GM19324 (cell line): ENCODE results near the gene PPP2R2C.

Source experiments
- ATAC-seq: cut with Tn5 transposase; IDR thresholded peaks from one replicate; pipeline ENCODE4 v1.9.1; 2021; ENCODE audit warnings: mild to moderate bottlenecking, moderate library complexity; ENCODE audit not compliant: unreplicated experiment, low FRiP score

The PPP2R2C gene

DNA sequence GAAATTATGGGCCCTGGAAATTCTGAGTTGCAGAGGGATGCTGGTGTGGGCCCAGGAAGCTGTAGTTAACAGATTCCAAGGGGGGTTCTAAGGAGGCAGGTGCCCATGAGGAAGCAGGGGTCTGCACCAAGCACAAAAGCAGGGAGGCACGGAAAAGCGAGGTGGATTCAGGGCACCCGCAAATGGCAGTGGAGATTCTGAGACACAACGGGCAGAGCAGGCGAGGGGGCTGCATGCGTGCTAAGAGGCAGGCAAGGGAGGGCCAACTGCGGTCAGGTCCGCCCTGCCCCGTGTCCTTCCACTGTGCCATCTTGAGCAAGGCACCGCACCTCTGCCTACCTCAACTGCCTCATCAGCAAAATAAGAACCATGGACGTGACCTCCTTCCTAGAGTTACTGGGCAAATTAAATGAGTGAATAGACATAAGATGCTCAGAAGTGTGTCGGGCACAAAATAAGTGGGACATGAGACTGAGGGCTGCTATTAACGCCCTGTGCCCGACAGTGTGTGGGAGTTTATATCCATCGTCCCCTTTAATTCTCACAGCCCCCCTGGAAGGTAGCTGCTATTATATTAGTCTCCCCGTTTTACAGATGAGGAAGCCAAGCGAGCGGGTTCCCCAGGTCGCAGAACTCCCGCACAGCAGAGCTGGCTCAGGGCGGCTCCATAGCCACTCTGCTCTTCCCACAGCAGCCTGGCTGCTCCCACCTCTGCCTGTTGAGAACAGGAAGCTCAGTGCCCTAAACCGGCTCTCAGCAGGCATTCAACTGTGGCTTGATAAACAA lies 67.6 kb downstream of the PPP2R2C start:
- ATAC-seq = no peak

GRCh38 chr4:6403400-6403685 lies 69.1 kb downstream of the PPP2R2C start:
- ATAC-seq = no peak

- ATAC-seq = no peak
Measured at GRCh38 chr4:6402566-6403399, 69.6 kb downstream of the PPP2R2C start.

DNA sequence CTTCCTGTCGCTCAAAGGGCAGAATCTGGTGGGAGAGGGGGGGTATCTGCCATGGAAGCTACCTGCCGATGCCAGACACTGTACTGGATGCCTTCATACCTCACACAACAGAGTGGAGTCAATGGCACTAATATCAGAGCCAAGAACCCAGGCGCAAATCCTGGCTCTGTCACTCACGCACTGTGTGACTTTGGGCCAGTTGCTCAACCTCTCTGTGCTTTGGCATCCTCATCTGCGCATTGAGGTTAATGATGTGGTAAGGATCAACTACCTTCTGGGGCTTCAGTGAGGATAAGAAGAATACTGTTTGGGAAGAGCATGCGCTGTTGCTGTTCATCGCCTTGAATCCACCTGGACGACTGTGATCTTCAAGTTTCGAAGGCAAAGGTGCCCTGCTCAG lies 70.6 kb downstream of the PPP2R2C start:
- no peak for ATAC-seq

GRCh38 chr4:6396696-6397236 lies 75.6 kb downstream of the PPP2R2C start:
- ATAC-seq = no peak

DNA sequence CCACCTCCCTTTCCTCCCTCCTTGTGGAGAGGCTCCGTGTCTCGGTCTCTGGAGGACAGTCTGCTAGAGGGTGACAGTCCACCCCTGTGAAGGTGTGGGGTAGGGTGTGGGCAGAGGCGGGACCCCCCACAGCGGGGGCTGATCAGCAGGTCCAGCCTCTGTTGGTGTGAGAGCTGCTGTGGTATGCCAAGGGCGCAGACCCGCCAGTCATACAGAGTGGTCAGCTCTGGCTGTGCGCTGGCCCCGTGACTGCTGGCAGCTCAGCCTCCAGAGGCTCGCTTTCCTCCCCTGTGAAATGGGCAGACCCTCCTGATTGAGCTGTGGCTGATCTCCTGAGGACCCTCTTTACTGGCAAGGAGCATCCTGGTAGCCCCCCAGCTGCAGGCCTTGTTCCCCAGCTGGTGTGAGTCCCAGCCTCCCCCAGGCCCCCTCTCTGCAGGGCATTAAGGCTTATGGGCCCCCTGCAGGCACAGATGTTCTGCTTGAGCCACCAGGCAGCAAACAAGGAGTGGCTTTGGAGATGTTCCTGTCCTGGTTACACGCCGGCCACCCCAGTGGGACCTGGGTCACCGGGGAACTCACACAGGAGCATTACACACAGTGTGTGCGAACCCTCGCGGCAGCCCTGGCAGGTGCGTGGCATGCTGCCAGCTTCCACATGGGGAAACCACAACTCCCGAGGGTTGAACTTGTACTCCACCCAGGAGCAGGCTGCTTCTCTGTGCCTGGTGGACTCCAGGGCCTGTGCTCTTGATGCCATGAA lies 76.8 kb downstream of the PPP2R2C start:
- no peak for ATAC-seq

DNA sequence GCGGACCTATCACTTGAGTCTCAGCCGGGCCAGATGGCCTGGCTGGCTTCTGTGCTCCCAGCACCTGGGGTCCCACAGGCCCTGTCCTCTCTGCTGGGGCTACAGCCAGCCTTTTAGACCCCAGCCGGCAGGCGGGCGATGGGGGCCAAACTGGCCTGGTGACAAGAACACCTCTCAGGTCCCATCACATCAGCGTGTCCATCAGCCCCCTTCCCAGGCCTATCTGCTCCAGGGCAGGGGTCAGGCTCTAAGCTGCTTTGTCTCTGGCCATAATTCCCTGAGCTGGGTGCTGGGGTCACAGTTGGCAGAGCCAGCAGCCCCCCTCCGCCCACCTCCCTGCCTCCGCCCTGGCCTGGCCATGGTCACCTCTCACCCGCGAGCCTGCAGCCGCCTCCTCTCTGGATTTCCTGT lies 77.7 kb downstream of the PPP2R2C start:
- ATAC-seq = no peak

DNA sequence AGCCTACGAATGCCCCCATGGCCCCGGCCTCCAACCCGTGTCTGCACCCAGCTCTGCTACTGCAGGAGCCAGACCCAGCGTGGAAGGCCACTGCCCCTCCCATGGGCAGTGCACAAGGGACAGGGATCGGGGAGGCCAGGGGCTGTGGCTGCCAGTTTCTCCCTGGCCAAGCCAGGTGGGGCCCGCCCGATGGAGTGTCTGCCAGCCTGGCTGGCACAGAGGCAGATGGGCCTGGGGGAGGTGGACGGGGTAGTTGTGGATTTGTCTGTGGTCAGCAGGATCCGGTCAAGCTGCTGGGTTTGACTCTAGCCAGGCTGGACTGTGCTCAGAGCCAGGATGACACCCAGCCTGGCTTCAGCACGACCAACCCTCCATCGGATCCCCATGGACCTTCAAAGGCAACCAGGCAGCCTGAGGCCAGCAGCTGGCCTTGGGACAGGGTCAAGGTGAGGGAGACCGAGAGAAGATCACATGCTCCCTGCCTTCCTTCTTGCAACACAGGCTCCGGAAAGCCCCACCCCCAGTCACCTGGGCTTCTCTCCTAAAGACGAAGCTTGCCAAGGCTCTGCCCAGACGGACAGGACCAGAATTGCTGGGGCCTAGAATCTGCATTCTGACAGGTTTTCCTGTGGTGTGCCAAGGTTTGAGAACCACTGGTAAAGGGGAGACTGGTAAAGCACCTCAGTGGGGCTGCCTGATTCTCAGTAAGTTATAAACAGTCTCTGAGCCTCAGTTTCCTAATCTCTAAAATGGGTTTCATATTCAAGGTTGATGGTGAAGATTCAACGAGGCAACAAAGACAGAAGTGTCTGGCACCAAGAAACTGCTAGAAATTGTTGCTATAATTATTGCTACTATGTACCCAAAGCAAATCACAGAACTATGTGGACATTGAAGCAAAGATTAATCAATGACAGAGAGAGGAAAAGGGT lies 78.6 kb downstream of the PPP2R2C start:
- no peak for ATAC-seq

DNA sequence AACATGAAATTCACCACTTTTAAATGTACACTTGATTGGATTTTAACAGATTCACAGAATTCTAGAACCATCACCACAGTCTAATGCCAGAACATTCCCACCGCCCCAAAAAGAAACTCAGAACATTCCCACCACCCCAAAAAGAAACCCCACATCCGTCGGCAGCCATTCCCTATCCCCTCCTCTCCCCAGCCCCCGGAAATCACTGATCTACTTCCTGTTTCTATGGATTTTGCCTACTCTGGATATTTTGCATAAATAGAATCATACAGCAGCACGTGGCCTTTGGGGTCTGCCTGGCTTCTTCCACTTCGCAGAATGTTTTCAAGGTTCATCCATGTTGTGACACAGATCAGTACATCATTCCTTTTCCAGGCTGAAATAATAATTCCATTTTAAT lies 79.3 kb downstream of the PPP2R2C start:
- no peak for ATAC-seq

DNA sequence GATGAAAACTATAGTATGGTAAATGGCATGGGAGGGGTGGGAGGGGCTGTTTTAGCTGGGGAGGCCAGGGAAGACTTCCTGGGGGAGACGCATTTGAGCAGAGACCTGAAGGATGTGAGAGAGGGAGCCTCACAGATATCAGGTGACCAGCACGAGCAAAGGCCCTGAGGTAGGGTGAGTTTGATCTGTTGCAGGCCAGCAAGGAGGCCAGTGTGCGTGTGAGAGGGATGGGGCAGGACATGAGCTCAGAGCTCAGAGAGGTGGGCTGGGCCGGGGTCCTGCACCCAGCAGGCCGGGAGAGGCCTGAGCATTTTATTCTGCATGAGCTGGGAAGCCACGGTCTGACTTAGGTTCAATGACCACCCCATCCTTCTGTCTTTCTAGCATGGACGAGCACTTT lies 80.0 kb downstream of the PPP2R2C start:
- ATAC-seq = no peak

- no peak for ATAC-seq
Measured at GRCh38 chr4:6391852-6392188, 80.6 kb downstream of the PPP2R2C start.

DNA sequence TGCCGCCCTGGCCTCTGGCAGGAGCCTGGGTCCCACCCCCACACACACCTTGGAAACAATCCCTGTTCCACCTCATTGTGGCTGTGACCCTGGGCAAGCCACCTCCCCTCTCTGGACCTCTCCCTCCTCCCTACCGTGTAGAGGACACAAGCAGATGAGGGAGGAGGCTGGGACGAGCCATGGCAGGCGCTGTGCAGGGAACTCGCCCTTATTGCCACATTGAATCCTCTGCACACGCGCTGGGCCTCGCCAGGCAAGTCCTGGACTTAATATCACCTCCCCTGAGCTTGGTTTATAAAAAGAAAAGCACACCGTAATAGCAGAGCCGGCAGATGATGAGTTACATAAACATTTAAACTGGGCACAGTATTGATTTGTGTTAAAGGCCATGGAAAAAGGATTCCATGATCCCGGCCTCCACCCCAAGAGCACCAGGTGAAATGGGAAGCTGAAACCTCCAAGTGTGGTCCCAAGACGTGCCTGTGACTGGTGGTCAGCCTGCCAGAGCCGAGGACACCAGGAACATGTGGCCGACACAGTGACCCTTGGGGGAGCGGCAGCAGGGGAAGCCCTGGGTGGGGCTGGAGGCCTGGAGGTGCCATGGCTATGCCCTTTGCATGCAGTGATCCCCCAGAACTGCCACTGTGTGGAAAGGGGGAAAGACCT lies 81.1 kb downstream of the PPP2R2C start:
- ATAC-seq = no peak

GRCh38 chr4:6390356-6390755 lies 82.1 kb downstream of the PPP2R2C start:
- no peak for ATAC-seq

- no peak for ATAC-seq
Measured at GRCh38 chr4:6389142-6389825, 83.1 kb downstream of the PPP2R2C start.

DNA sequence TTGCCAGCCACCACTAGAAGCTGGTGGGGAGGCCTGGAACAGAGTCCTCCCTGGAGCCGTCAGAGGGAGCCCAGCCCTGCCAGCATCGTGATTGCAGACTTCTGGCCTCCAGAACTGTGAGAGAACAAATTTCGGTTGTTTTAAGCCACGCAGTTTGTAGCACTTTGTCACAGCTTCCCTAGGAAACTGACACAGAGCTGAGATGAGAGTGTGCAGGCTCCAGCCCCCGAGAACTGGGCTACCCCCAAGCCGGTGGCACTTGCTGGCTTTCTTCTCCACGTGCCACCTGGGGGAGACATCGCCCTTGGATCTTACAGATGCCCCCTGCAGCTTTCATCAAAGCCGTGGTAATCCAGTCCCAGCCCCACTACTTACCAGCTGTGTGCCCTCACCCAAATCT lies 83.7 kb downstream of the PPP2R2C start:
- ATAC-seq = no peak

- no peak for ATAC-seq
Measured at GRCh38 chr4:6387946-6388345, 84.5 kb downstream of the PPP2R2C start.

GRCh38 chr4:6386091-6386490 lies 86.3 kb downstream of the PPP2R2C start:
- ATAC-seq = no peak

- ATAC-seq = no peak
Measured at GRCh38 chr4:6385288-6385687, 87.1 kb downstream of the PPP2R2C start.

DNA sequence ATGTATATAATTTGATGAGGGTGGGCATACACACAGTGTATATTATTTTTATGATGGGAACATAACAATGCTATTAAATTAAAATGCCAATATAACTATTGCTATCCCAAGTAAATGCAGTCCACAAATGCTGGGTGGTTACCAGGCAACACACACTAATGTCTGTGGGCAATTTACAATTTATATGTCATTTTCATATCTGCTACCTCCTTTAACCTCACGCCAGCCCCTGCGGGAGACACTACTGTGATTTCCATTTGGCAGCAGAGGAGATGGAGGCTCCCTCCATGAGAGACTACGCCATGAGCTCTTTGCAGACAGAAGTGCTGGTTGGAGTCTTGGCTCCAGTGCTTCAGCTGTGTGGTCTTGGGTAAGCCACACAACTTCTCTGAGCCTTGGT lies 87.9 kb downstream of the PPP2R2C start:
- no peak for ATAC-seq
